Trophoblast cell (in vitro differentiated cells and primary cell): ENCODE results near the gene RPL26.

Source experiments
- DNase-seq, 2 donors: peaks; one replicate each; pipeline ENCODE4 v3.0.0-alpha.2; 2016
- H2AFZ ChIP-seq: 2 replicates; pipeline ENCODE4 v1.6.1; 2013; ENCODE audit warnings: low read length, moderate library complexity, mild to moderate bottlenecking; ENCODE audit not compliant: insufficient read depth, poor library complexity
- H2AK5ac ChIP-seq: 2 replicates; pipeline ENCODE4 v1.6.1; 2013; ENCODE audit warnings: mild to moderate bottlenecking, low read length
- H2BK120ac ChIP-seq: 2 replicates; pipeline ENCODE4 v1.6.1; 2013; ENCODE audit warnings: low read length, mild to moderate bottlenecking, moderate library complexity; ENCODE audit not compliant: insufficient read depth, poor library complexity
- H2BK12ac ChIP-seq: 2 replicates; pipeline ENCODE4 v1.6.1; 2013; ENCODE audit warnings: mild to moderate bottlenecking, low read length, moderate library complexity
- H2BK5ac ChIP-seq: 2 replicates; pipeline ENCODE4 v1.6.1; 2013; ENCODE audit warnings: low read length, low read depth, moderate library complexity, mild to moderate bottlenecking; ENCODE audit not compliant: poor library complexity
- H3K14ac ChIP-seq: 2 replicates; pipeline ENCODE4 v1.6.1; 2013; ENCODE audit warnings: mild to moderate bottlenecking, low read length
- H3K18ac ChIP-seq: 2 replicates; pipeline ENCODE4 v1.6.1; 2013; ENCODE audit warnings: mild to moderate bottlenecking, low read length
- H3K23ac ChIP-seq: 2 replicates; pipeline ENCODE4 v1.6.1; 2013; ENCODE audit warnings: low read length
- H3K27ac ChIP-seq: 2 replicates; pipeline ENCODE4 v1.5.1; 2013; ENCODE audit warnings: low read depth, mild to moderate bottlenecking, inconsistent platforms, low read length, moderate library complexity
- H3K27me3 ChIP-seq: 2 replicates; pipeline ENCODE4 v1.6.1; 2013; ENCODE audit warnings: inconsistent platforms, mild to moderate bottlenecking, low read length, moderate library complexity; ENCODE audit not compliant: insufficient read depth
- H3K36me3 ChIP-seq, 2 experiments: 1 replicate in 1 of 2; 2 replicates in 1 of 2; pipeline ENCODE4 v1.6.1; 2013; ENCODE audit warnings: low read length in 2 of 2, mild to moderate bottlenecking in 2 of 2, moderate library complexity in 1 of 2; ENCODE audit not compliant: insufficient read depth in 2 of 2, control insufficient read depth in 1 of 2
- H3K4ac ChIP-seq: 2 replicates; pipeline ENCODE4 v1.6.1; 2013; ENCODE audit warnings: low read depth, mild to moderate bottlenecking, low read length, moderate library complexity
- H3K4me1 ChIP-seq, 2 experiments: 1 replicate in 1 of 2; 2 replicates in 1 of 2; pipeline ENCODE4 v1.6.1; 2013; ENCODE audit warnings: low read length in 2 of 2, mild to moderate bottlenecking in 2 of 2, moderate library complexity in 1 of 2; ENCODE audit not compliant: insufficient read depth in 2 of 2, control insufficient read depth in 1 of 2
- H3K4me2 ChIP-seq: 2 replicates; pipeline ENCODE4 v1.6.1; 2013; ENCODE audit warnings: inconsistent platforms, mild to moderate bottlenecking, low read length, moderate library complexity
- H3K4me3 ChIP-seq: 2 replicates; pipeline ENCODE4 v1.5.1; 2013; ENCODE audit warnings: mild to moderate bottlenecking, low read depth, low read length, inconsistent platforms
- H3K79me1 ChIP-seq: one replicate; pipeline ENCODE4 v1.6.1; 2013; ENCODE audit warnings: low read length
- H3K79me2 ChIP-seq: 2 replicates; pipeline ENCODE4 v1.6.1; 2013; ENCODE audit warnings: low read length, mild to moderate bottlenecking; ENCODE audit not compliant: control insufficient read depth, insufficient read depth, poor library complexity
- H3K9ac ChIP-seq: 2 replicates; pipeline ENCODE4 v1.6.1; 2013; ENCODE audit warnings: mild to moderate bottlenecking, low read length
- H3K9me3 ChIP-seq: 2 replicates; pipeline ENCODE4 v1.6.1; 2013; ENCODE audit warnings: low read depth, mild to moderate bottlenecking, control low read depth, inconsistent platforms, low read length; ENCODE audit not compliant: insufficient read depth
- H4K12ac ChIP-seq: 2 replicates; pipeline ENCODE4 v1.6.1; 2013; ENCODE audit warnings: low read depth, mild to moderate bottlenecking, low read length, moderate library complexity
- H4K8ac ChIP-seq: 2 replicates; pipeline ENCODE4 v1.6.1; 2013; ENCODE audit warnings: low read depth, mild to moderate bottlenecking, low read length, moderate library complexity
- H4K91ac ChIP-seq: one replicate; pipeline ENCODE4 v1.6.1; 2013; ENCODE audit warnings: low read depth, mild to moderate bottlenecking, low read length, moderate library complexity
- WGBS: extraction: QIAGEN DNeasy Blood & Tissue Kit; methylation state at CpG from one replicate; pipeline ENCODE4 v1.1.7; 2013; ENCODE audit warnings: missing lambda C conversion rate; ENCODE audit not compliant: insufficient read length, insufficient coverage; ENCODE audit errors: extremely low coverage; 5-methylcytosine and 5-hydroxymethylcytosine counted together

The RPL26 gene

GRCh38 chr17:8368193-8368592, 14.8 kb downstream of the RPL26 start:
- Histone ChIP-seq H3K27ac (no peak overlapping the region), H3K14ac (no peak overlapping the region), H3K23ac (no peak overlapping the region), H2AK5ac (no peak overlapping the region), H3K18ac (no peak overlapping the region), H4K12ac (no peak overlapping the region), H3K9me3 (no peaks in the 10 kb centered on the region), H2BK5ac (no peak overlapping the region), H3K4me1 (peaks cover 7 to 16% of the 10 kb centered on the region in 2 experiments), H4K8ac (no peak overlapping the region), H2AFZ (no peak overlapping the region), H3K4me3 (no peak overlapping the region), H3K4me2 (no peak overlapping the region), H3K79me1 (no peaks in the 10 kb centered on the region), H3K9ac (no peak overlapping the region), H3K79me2 (no peaks in the 10 kb centered on the region), H2BK12ac (no peak overlapping the region), H3K36me3 (peaks cover 5 to 22% of the 10 kb centered on the region in 2 experiments), H3K4ac (no peak overlapping the region), H3K27me3 (no peaks in the 10 kb centered on the region), H4K91ac (no peak overlapping the region), H2BK120ac (no peak overlapping the region)
- WGBS: no CpG with 5 or more reads among the region's 3 CpGs
- DNase-seq: no peak

- Histone ChIP-seq H3K14ac (no peak overlapping the region), H2BK120ac (no peak overlapping the region), H3K27me3 (no peaks in the 10 kb centered on the region), H2BK5ac (no peak overlapping the region), H3K4me1 (peaks cover 7 to 14% of the 10 kb centered on the region in 2 experiments), H2BK12ac (no peak overlapping the region), H2AFZ (no peak overlapping the region), H3K4me2 (no peak overlapping the region), H3K79me1 (no peaks in the 10 kb centered on the region), H4K91ac (no peak overlapping the region), H3K27ac (no peak overlapping the region), H4K8ac (no peak overlapping the region), H3K4ac (no peak overlapping the region), H2AK5ac (no peak overlapping the region), H3K18ac (no peak overlapping the region), H4K12ac (no peak overlapping the region), H3K36me3 (peaks cover 5 to 19% of the 10 kb centered on the region in 2 experiments), H3K9me3 (no peaks in the 10 kb centered on the region), H3K9ac (no peak overlapping the region), H3K79me2 (no peaks in the 10 kb centered on the region), H3K4me3 (no peak overlapping the region), H3K23ac (no peak overlapping the region)
- WGBS: no CpG with 5 or more reads among the region's 2 CpGs
- DNase-seq: peak in 1 of 2 donors; percentile 53
Measured at GRCh38 chr17:8366231-8366630, 16.8 kb downstream of the RPL26 start.

- H4K12ac ChIP-seq: no peak overlapping the region
- no peak overlapping the region for H3K4me2 ChIP-seq
Measured at GRCh38 chr17:8365143-8365542, 17.9 kb downstream of the RPL26 start.

GRCh38 chr17:8362651-8363332, 20.2 kb downstream of the RPL26 start:
- Histone ChIP-seq H2AFZ (no peak overlapping the region), H3K27me3 (no peaks in the 10 kb centered on the region), H3K79me1 (no peaks in the 10 kb centered on the region), H4K12ac (no peak overlapping the region), H2BK5ac (no peak overlapping the region), H3K18ac (no peak overlapping the region), H3K23ac (no peak overlapping the region), H3K4me2 (no peak overlapping the region), H3K4ac (no peak overlapping the region), H3K14ac (no peak overlapping the region), H3K4me3 (no peak overlapping the region), H3K4me1 (peaks cover 11 to 21% of the 10 kb centered on the region in 2 experiments), H2BK12ac (no peak overlapping the region), H3K79me2 (no peaks in the 10 kb centered on the region), H4K91ac (no peak overlapping the region), H3K9ac (no peak overlapping the region), H4K8ac (no peak overlapping the region), H2AK5ac (no peak overlapping the region), H3K9me3 (no peaks in the 10 kb centered on the region), H3K27ac (no peak overlapping the region), H3K36me3 (peaks cover 0 to 3% of the 10 kb centered on the region in 2 experiments), H2BK120ac (no peak overlapping the region)
- no CpG with 5 or more reads among the region's 4 CpGs for WGBS
- no peak for DNase-seq

More at GRCh38 chr17:8365143-8365542, 17.9 kb downstream of the RPL26 start:
- Histone ChIP-seq H2BK120ac (no peak overlapping the region), H3K18ac (no peak overlapping the region), H2AK5ac (no peak overlapping the region), H3K4me3 (no peak overlapping the region), H3K9ac (no peak overlapping the region), H2BK5ac (no peak overlapping the region), H3K27ac (no peak overlapping the region), H3K79me2 (no peaks in the 10 kb centered on the region), H3K4me1 (peaks cover 11 to 16% of the 10 kb centered on the region in 2 experiments), H3K27me3 (no peaks in the 10 kb centered on the region), H3K14ac (no peak overlapping the region), H2BK12ac (no peak overlapping the region), H2AFZ (no peak overlapping the region), H3K36me3 (peaks cover 5 to 16% of the 10 kb centered on the region in 2 experiments), H3K23ac (no peak overlapping the region), H3K79me1 (no peaks in the 10 kb centered on the region), H4K8ac (no peak overlapping the region), H3K4ac (no peak overlapping the region), H4K91ac (no peak overlapping the region), H3K9me3 (no peaks in the 10 kb centered on the region)
- DNase-seq: peak; percentile 27 to 38
- WGBS: no CpG with 5 or more reads among the region's 1 CpG
